GM20431 (cell line): ENCODE data around the gene NES.
"Not testable (repeated sequence)": the region's sequence is repeated elsewhere in the genome, so short reads cannot be mapped to it uniquely, and the experiment has no call there.

Experiments used
- in situ Hi-C: fragments of 300-500 bp; cut with MseI, MboI; formaldehyde crosslinking; loops from one replicate; pipeline ENCODE4 v1.15.0; 2020; ENCODE audit warnings: low sequenced_read_pairs; ENCODE audit not compliant: unreplicated experiment

Gene NES

DNA sequence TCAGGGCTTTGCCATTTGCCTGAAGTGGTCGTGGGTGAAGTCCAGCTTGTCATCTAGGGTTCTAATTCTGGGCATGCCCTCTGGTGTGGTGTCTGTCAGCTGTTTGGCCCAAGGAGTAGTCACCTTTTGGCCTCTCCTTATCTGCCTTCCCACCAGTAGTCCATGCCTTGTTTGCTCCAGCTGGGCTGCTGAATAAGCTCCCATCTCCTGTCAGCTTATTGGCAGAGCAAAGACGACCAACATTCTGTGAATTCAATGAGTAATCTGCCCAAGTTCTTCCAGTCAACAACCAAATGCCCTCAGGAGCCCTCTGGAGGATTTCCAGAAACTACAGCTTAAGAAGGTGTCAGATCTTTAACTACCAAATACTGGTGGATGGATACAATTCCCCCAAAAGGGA lies 28.3 kb downstream of the NES start:
- in situ Hi-C loops = no loop called here

DNA sequence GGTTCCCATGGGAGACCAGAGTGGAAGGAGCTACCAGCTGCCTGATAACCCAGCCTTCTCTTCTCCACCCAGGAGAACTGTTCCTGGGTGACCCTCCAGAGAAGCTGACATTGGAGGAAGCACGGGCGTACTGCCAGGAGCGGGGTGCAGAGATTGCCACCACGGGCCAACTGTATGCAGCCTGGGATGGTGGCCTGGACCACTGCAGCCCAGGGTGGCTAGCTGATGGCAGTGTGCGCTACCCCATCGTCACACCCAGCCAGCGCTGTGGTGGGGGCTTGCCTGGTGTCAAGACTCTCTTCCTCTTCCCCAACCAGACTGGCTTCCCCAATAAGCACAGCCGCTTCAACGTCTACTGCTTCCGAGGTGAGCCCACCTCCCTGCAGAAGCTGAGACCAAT lies 28.7 kb downstream of the NES start:
- in situ Hi-C loops = no loop called here

DNA sequence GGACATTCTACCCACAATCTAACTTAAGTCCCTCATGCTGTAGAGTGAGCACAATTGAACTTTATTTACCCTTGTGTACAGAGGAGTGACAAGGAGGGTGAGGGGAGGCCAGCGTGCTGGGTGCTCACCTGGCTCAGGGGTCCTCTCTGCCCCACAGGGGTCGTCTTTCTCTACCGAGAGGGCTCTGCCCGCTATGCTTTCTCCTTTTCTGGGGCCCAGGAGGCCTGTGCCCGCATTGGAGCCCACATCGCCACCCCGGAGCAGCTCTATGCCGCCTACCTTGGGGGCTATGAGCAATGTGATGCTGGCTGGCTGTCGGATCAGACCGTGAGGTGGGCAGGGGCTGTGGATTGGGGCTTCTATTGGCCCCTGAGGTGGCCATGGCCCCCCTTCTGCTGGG lies 29.9 kb downstream of the NES start:
- in situ Hi-C loops = no loop called here

- in situ Hi-C loops = no loop called here
Measured at GRCh38 chr1:156646738-156647211, 30.4 kb downstream of the NES start.

- in situ Hi-C loops = no loop called here
Measured at GRCh38 chr1:156645666-156646065, 31.5 kb downstream of the NES start.

GRCh38 chr1:156645056-156645455 lies 32.2 kb downstream of the NES start:
- in situ Hi-C loops = no loop called here

- in situ Hi-C loops = no loop called here
Measured at GRCh38 chr1:156644640-156645039, 32.6 kb downstream of the NES start.

GRCh38 chr1:156644146-156644545 lies 33.1 kb downstream of the NES start:
- in situ Hi-C loops = no loop called here

- in situ Hi-C loops = no loop called here
Measured at GRCh38 chr1:156643778-156644092, 33.5 kb downstream of the NES start.

DNA sequence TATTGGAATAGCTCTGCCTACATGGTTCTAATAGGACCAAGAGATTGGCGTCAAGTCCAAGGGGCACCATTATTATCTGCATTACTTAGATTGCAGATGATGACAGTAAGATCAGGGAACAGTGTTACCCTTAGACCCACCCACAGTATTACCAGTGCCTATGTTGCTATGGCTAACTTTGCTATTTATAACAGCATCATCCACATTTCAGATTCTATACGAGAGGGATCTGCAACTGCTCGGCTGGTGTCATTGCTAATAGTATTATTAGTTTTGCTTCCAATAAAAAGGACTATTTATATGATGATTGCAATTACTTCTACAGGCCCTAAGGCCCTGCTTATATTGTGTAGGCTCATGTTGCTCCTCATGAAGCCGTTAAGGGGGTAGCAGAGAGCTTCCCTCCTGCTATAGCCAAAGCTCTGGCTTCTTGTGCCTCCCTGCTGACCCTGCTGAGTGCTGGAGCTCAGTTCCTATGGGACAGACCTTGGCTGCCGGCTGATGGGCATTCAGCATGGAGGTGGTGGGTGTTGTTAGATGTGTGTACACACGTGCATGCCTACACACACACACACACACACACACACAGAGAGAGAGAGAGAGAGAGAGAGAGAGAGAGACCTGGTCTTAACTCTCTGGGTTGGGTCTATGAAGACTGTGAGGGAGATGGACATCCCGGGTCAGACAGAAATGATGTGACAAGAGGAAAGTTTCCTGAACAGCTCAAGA lies 34.0 kb downstream of the NES start:
- in situ Hi-C loops = no loop called here

- in situ Hi-C loops = no loop called here
Measured at GRCh38 chr1:156642265-156643048, 34.8 kb downstream of the NES start.

DNA sequence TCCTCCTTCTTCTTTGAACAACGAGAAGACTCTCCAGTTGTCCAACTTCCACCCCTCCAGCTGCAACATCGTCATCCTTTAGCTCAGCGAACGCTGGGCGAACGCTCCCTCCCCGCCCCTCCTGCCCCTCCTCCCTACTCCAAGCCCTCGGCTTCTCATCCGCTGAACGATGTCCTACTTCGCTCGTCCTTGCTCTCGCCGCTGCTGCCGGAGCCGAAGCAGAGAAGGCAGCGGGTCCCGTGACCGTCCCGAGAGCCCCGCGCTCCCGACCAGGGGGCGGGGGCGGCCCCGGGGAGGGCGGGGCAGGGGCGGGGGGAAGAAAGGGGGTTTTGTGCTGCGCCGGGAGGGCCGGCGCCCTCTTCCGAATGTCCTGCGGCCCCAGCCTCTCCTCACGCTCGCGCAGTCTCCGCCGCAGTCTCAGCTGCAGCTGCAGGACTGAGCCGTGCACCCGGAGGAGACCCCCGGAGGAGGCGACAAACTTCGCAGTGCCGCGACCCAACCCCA lies 35.4 kb downstream of the NES start, which contains the start of gene BCAN:
Gene BCAN (plus strand): TSS at position 357 of the 504 bp plus-strand sequence. CDS start 3,938 bp downstream, outside the sequence.
- in situ Hi-C loops = no loop called here

DNA sequence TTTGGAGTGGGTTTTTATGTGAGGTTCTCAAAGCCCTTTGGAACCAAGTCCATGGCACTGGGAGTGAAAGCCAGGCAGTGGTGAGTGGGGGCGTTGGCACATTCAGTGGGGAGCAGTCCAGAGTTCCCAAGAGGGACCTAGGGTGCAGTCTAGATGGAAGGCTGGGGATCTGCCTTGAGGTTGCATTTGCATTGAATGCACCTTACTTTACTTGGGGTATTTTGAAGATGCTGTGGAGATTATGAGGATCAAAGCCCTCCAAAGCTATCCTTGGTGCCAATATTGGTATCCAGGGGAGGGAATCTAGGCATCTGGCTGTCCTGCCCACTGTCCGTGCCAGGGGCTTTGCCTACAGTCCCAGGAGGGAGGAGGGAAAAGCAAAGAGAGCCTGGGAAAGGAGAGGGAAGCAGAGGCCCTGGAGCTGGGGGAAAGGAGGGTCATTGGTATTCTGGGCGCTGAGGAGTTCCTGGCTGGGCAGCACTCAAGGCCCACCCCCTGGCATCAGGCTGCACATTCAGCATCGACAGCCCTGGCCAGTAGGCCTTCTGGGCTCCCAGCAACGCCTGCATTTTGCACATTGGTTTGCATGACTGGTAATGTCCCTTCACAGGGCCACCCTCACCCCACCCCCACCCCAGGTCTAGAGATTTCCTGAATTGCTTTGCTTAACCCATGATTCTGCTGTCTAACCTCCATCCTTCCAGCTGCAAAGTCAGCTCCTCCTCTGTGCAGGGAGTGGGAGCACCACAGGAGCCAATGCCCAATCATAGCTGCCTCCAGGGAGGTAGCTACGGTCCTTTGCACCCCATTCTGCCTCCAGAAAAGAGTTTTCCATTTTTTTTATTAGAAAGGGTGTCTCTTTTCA lies 36.1 kb downstream of the NES start:
- in situ Hi-C loops = no loop called here

GRCh38 chr1:156639601-156640101 lies 37.6 kb downstream of the NES start:
- in situ Hi-C loops = no loop called here

- in situ Hi-C loops = no loop called here
Measured at GRCh38 chr1:156638189-156638985, 38.8 kb downstream of the NES start.

DNA sequence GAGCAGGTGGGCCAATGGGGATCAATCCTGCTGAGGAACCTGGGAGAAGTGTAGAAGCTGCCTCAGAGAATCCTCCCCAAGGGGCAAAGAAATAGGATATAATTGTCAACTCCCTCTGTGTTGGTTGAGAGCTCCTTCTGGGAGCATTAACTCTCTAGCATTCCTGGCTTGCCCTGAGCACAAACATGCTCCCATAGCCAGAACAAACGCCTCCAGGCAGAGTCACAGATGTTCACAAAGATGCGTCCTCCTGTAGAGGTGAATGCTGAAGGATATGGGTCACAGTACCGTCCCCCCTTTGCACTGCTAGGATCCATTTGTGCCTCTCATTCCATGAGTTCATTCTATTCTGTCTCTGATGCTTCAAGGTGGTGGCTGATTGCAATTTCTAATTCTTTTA lies 44.9 kb downstream of the NES start:
- in situ Hi-C loops = no loop called here

GRCh38 chr1:156631152-156631551 lies 46.1 kb downstream of the NES start:
- in situ Hi-C loops = not testable (repeated sequence)

GRCh38 chr1:156629823-156630449 lies 47.3 kb downstream of the NES start:
- in situ Hi-C loops = no loop called here

GRCh38 chr1:156627313-156627880 lies 49.8 kb downstream of the NES start:
- in situ Hi-C loops = no loop called here
